Measurements from ENCODE around the gene SUV39H1.

- TF ChIP-seq CTCF (IDR thresholded peaks at IDR 0.05) = no peak
- no peak for TF ChIP-seq POLR2A (IDR thresholded peaks at IDR 0.05)
Observed at GRCh38 chrX:48737940-48738339, 41.4 kb downstream of the SUV39H1 start.
